Activated naive CD8-positive, alpha-beta T cell treated with anti-CD3 and anti-CD28 coated beads, Interleukin-2, amount 50 U/mL, for 16 hours (primary cell): ENCODE data around the gene NBEA.

Experiments used
- DNase-seq: peaks from one replicate; pipeline ENCODE4 v3.0.0-alpha.2; 2020; ENCODE audit warnings: low read depth, low spot score

The NBEA gene

DNA sequence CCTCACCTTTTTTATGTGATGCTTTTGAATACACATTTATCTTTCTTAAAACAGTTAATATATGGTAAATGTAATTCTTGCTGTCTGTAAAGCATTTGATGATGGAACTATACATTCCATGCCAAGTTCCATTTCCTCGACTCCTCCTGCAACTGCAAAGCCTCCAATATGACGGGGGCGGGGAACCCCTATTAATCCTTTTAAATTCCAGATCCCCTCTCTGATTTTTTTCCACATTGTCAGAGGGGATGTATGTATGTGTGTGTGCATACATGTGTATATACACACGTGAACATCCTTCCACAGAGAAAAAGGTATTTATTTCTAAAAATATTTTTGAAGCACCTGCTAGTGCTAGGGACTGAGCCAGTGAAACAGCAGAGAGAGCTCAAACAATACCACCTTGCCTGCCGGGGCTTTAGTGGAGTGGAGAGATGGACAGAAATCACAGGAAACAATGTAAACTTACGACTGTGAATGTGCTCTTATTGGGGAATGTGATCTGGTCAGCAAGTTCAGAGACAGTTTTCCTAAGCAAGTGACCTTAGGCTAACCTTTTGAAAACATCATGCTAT, 559.7 kb downstream of the NBEA start:
- DNase-seq: no peak

DNA sequence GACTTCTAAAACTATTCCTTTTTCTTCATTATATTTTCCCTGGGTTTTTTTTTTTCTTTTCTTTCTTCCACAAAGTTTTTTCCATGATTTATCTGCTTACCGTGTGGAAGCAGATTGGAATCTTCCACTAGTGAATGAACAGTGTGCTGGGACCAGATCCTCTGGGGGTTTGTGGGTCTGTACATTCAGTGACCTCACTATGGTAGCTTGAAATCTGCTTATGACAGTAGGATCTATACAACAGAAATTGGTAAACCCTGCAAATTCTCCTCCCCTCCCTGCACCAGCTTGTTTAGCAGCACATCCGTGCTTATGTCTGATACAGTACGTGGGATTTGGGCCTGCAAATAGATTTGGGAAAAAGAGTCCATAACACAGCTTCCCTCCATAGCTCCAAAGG, 560.4 kb downstream of the NBEA start:
- DNase-seq: no peak

DNA sequence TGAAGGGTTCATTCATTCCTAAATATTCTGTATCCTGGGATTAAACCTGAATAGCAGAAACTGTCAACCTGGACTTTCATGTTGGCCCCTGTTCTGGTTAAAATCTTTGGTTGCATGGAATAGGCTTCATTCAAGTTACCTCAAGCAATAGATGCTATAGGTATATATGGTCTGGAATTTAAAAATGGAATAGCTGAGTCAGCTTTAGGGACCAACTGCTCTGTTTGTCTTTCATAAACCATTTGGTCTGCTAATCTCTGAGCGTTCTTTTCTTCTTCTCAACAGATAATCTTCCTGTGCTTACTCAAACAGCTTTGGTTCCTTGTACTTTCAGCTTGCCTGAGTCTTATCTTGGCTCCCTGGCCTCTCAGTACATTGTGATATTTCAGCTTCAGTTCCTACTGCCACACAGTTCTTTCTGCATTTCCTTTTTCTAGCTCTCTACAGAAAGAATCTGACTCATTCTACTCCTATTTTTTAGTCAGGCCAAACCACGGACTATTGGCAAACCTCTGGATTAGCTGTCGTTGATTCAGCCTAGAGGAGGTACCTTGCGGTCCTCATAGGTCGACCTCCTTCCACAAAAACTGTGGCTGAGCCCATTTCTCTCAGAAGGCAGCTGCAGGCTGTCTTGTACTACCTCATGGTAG, 570.3 kb downstream of the NBEA start:
- DNase-seq: no peak

DNA sequence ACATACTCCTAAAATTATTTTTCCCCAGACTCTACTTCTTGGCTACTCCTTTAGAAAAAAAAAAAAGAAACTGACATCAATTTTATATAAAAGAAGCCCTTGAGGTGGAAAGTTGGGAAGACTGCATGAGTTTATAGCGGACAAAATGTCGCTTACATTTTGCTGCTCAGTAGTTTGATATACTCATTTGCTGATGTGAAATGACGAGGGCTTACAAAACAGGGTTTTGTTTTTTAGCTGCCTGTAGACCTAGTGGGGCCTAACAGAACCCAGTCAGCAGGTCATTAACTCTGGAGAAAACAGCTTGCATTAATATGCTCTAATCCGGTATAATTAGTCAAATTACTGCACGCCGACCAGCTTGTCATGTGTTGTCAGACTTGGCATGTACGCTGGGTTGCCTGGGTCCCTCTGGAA, 572.0 kb downstream of the NBEA start:
- DNase-seq: no peak

DNA sequence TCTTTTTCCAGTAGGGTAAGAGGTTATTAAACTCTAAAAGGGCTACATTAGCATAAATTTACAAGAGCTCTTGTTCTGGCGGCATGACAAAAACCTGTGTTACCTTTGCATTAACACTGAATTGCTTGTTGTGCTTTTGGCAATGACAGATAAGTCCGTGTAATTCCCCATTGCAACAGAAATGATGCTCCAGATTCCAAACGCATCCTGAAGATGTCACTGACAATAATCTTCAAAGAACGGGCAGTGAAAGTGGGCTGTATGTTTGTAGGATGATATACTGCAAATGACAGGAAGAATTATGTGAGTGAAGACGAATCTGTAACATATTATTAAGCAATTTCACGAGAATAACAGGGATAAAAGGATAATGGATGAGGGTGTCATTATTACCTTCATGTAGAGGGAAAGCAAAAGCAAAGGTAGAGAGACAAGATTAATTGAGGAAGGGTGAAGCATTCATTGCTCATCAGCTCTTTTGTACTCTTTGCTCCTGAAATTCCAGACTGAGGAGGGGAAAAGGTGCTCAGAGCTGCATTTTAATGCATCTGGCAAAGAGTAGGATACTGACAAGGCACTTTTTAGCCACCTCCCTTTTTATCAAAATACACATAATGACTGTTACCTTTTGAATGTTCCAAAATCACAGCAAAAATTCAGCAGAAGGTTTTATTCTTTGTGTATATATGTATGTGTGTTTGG, 572.9 kb downstream of the NBEA start:
- no peak for DNase-seq

DNA sequence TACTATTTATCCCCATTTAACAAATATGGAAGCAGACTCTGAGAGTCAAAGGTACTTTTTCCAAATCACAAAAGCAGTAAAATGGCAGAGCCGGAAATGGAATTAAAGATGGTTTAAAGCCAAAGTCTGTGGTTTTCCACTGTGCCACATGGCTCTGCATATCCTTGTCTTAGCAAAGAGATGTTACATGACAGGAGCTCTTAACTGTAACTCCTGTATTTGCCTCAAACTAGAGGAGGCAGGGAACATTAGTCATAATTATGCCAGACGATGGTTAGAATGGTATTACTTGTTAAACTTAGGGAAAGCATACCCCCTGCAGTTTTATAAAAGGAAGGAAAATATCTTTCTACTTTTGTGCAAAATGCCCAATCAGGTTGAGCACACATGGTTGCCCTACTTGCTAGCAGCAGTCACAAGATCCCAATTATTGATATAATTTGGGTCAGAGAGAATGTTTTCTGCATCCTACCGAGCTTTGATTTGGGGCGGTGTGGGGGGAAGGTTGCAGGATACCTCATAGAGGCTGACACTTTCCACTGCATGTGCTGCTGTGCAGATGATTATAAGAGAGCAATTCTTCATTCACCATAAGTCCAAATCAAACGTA, 576.4 kb downstream of the NBEA start:
- DNase-seq: no peak

DNA sequence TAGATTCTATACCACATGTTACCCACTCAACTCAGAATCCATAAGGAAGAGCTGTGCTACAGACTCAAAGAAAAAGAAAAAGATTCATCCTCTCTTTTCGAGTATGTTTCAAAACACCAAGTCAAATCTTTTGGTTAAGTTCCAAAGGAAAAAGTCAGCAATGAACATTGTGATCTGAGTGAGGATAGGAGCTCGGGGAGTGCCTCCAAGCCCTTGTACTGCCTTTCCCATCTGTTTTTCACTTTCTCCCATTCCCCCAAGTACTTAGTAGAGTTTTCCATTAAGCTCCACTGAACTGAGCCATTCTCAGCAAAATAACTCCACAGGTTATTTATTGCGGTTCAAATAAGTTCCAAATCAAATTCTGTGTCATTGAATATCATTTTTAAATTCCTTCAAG, 582.1 kb downstream of the NBEA start:
- no peak for DNase-seq

DNA sequence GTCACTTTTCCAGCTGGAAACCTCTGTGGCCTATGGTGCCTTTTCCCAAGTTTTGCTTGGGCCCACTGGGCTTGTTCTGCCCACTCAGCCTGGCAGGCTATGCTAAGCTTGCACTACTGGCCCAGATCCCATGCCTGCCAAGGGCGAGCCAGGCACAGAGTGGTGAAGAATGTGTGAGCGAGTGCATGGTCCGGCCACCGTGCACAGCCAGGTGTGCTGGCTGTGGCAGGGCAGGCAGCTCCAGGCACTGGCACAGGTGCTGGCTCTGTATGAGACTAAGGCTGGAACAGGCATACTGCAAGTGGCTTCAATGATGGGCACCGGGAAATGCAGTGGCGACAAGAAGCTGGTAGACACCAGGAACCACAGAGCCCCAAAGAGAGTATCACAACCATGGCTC, 584.5 kb downstream of the NBEA start:
- no peak for DNase-seq

DNA sequence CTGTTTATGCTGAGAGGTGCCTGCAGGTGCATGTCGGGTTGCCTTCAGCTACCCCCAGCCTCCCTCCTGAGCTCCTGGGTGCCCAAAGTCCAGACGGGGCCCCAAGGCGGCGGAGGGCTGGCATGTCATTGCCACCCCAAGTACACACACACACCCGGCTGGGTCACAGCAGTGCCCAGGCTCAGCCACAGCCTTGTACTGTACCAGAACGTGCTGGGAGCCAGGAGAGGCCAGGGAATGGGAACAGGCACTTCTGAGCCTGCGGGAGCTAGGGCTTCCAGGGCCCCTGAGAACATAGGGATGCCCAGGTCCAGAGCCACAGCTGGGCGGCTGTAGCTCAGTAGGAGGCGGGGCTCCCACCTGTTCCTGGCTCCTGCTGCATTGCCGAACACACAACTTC, 585.4 kb downstream of the NBEA start:
- DNase-seq: no peak

DNA sequence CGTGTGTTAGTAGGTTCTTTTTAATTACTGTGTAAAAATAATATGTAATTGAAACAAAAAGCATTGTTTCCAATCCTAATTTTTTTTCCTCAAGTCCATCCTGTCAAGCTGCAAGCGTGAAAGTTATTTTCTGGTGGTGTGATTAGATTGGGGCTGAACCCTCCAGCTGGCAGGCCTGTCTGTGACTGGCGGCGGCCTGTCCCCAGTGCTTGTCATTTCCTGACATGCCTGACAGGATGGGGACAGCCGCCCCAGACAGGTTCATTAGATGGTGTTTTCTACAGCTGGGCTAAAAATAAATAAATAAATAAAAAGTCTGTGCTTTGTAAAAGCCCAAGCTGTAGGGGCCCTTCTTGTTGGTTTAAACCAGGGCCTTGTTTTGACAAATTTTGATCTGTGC, 588.1 kb downstream of the NBEA start:
- DNase-seq: no peak

DNA sequence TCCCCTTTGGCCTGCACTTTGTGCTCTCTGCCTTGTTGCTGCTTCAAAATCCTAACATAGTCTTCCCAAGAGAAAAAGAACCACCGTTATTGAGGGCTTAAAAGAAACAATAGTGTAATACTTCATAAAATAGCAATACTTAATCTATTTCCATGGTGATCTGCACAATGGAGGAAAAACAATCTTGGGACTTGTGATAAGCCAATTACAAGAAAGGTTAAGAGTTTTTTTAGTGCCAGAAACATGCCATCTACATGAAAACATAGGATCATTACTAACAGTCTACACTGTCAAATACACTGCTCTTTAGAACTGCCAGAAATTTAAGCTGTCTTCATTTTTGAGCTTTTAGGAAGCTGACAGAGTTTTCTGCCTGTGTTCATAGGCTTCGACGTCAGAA, 588.5 kb downstream of the NBEA start:
- no peak for DNase-seq

DNA sequence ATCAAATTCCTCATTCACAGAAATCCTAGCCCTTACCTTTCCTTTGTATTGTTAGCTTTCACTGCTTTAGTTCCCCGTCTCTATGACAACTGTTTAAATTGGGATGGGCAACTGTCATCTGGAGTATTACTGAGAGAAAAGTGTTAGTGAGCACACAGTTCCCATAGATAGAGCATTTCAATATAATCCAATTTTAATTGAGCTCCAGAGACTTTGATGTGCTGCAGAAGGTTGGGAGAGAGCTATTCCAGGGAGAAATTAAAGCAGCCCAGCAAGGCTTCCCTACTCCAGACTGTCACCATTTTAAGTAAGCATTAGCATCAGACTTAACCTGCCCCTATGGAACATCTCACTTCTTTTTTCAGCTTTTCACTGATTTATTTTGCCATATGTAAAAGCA, 589.5 kb downstream of the NBEA start:
- DNase-seq: no peak

DNA sequence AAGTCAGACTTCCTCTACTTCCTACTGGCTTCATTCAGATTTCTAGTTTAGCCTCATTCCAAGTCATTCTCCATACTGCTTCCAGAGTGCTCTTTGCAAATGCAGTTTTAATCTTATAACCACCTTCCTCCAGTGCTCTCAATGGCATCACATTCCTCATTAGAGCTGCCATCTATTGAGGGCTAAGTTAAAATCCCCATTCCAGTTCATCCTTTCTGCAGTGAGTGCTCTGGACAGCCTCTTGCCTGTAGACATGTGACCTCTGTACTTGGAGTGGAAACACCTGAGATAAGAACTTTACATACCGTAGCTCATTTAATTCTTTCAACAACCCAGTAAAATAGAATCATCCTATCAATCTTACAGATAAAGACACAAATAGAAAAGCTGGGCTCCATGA, 592.3 kb downstream of the NBEA start:
- no peak for DNase-seq

DNA sequence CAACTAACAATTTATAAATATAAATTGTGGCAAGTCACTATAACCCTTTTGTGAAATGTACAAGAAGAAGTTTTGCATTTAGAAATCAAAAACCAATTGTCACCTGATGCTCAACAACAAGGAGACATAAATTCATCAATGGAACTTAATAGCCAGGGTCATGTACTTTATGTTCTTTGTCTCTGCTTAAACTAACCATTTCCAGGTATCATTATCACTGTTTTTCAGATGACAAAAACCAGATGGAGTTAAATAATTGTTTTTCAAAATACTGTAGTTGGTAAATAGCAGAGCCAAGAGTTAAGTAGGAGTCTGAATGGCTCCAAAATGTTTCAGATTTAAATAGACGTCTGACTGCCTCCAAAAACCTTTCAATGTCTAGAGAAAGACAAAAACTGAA, 606.7 kb downstream of the NBEA start:
- no peak for DNase-seq

DNA sequence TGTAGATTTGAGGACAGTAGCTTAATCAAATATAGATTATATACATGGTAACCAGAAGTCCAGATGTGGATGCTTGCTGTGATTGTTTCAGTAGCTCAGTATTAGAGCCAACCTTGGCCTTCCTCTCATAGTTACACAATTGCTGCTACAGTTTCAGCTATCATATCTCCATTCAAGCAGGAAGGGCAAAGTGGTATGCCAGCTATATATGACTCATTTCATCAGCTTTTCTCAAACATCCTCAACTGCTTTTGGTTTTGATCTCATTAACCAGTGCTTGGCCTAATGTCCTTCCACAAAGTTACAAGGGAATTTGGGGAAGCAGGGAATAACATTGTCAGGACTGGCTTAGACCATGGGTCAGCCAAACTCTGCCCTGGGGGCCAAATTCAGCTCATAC, 607.4 kb downstream of the NBEA start:
- no peak for DNase-seq

DNA sequence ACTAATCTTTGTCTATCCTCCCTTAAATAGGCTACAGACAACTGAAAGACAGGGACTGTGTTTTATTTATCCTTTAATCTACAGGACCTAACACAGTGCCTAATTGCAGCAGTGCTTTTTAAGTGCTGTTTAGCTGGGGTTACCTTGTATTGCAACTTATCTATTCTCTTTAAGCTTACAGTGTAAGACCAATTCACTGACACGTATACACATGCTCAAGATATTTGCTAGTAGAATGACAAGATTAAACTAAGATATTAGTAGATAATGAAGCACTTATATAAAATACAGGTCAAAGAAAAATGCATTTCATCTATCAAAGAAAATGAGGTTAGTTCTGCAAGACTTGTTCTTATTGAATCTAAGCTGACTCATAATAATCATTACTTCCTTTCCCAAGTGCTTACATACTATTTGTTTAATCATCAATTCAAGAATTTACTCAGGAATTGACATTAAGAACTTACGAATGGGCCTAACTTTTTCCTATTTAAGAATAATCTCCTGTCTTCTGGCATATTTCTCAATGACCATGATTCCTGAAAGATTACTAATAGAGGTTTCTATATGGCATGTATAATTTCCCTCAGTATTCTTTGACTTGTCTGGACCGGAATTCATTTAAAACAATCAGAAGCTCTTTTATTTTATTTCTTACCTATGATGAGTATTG, 610.2 kb downstream of the NBEA start:
- DNase-seq: no peak

DNA sequence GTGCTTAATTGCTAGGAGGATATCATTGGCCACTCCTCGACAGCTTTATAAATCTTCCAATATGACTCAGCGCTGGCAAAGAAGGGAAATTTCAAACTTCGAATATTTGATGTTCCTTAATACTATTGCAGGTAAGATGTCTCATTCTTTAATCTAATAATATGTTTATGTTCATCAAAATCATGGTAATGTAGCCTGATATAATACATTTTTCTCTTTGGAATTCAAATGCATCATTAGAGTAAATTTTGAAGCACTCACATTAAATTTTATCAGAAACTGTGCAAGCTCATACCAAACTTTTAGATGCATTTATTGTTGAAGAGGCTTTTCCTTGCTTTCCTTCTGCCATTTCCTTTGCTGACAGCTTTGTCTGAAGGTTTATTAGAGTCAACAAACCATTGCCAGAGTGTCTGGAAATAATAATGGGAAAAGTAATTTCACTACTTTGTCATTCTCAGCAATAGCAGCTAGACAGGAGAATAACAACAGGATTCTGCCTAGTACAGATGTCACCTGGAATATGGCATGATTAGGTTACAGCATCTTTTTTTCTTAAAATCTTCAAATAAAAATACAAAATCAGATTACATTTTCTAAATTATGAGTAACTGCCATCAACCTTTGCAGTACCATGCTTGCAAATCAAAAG, 613.0 kb downstream of the NBEA start:
- DNase-seq: no peak

DNA sequence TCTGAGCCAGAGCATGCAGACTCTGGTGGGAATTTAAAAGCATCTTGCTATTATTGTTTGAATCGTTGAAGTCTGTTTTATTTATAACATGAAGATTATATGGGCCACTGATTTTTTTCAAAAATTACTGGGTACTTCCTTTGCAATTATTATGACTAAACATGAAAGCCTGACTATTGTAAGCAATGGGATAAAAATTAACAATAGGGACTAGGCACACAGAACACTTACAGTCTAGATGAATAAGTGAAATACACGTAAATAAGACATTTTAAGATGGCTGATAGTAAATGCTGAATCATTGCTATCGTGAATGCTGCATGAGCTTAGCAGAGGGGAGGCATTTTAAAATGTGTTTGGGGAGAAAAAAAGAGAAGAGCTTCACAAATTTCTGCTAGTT, 615.4 kb downstream of the NBEA start:
- DNase-seq: no peak

DNA sequence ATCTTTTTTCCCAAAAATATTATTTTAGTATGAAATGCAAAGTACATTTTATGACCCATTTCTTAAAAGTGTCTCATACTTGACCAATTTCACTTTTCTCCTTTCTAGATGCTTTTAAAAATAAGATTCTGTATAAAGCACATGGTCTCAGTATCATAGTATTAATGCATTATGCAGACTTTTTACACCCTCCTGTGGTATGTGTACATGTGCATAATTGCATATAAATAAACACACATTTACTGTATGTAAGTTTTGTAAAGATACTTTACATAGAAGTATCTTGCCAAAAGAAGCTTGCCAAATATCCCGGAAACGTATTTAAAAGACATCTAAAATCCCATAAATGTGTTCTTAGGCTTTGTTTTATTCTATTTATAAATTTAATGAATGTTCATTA, 619.5 kb downstream of the NBEA start:
- DNase-seq: no peak

DNA sequence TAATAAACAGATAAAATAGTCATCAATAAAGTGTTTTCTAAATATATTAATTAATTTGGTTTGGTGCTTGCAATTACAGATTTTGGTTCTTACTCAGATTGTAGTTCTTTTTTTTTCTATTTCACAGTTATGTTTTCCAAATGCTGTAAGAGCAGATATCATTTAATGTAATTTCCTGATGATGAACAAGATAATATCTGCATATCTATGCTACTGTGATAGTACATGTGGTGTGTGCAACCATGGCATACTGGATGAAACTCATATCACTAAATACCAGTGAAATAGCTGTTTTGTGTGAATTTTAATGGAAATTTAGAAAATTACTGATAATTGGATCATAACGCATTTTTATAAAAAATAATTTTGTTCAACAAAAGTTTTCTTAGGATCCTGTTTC, 623.2 kb downstream of the NBEA start:
- no peak for DNase-seq

DNA sequence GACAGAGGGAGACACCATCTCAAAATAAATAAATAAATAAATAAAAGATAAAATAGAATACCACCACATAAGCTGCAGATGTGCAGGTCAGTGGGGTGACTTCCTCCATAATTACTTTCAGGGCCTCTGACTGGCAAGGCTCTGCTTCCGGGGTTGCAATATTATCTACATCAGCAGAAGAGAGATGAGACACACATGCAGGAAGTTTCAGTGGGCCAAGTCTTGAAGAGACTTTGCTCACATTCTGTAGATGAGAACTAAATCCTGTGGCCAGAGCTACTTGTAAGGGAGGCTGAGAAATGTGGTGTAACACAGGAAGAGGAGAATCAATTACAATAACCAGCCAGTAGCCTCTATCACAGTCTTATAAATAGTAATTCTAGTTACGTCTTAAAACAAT, 624.3 kb downstream of the NBEA start:
- DNase-seq: no peak

DNA sequence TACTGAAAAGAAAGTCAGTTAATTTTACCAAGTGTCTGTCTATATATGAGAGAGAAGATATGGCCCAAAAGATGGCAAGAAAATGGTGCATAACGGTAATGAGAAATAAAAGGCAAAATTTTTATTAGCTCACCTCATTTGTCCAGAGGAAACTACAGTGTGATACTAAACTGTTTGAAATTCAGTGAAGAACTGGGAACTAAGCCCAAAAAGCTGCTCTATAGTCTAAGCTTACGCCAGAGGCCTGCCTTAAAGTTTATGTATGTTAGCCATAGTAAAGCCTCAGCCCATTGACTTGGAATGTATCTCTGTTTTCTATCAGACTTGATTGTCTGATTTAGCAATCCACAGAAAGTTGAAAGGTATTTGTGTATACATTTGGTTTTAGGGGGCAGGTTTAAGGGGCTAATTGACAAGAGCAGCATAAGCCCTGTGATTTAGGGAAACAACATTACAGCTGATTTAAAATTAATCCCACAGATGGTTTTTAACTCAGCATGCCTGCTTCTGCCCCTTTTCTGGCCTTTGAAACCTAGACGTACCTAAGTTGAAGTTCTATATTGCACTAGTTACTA, 625.4 kb downstream of the NBEA start:
- DNase-seq: no peak
